Activated CD4-positive, alpha-beta T cell treated with anti-CD3 and anti-CD28 coated beads for 1 hour (primary cell): ENCODE data around the gene GALP.
"Not testable (repeated sequence)": the region's sequence is repeated elsewhere in the genome, so short reads cannot be mapped to it uniquely, and the experiment has no call there.

ENCODE experiments used
- DNase-seq: peaks from one replicate; pipeline ENCODE4 v3.0.0-alpha.2; 2020

Gene GALP

DNA sequence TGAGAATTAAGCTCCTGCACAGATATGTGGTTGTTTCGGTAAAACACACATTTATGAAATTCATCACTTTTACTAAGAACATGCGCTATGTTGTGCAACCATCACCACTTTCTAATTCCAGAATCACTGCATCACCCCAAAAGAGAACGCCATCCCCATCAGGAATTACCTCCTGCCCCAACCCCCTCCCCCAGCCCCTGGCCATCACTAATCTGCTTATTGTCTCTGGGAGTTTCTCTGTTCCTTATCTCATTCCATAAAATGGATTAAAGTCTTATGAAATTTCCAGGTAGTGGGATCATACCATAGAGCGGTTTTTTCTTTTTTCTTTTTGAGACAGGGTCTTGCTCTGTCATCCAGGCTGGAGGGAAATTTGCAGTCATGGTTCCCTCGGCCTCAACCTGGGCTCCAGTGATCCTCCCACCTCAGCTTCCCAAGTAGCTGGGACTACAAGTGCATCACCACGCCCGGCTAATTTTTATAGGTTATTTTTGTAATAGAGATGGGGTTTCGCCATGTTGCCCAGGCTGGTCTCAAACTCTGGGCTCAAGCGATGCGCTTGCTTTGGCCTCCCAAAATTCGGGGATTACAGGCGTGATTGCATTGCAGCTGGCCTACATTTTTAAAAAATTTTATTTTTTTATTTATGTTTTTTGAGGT, 18.3 kb downstream of the GALP start:
- DNase-seq = no peak

DNA sequence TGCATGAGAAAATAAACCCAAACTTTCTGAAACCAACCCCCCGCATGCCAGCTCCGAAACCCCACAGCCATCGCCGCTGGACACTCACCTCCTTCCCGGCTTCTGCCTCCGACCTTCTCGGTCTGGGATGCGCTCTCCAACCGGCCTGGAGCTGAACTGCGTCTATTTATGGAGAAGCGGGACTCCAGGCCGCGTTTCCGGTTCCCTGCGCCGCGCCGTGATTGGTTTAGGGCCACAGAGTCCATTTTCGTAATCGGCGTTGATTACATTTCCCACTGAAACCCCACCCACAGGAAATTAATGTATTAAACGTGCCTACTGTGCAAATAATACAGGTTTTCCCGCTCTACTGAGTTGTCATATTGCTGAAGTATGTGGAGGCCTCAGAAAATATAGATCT, 21.8 kb downstream of the GALP start, which contains the start of gene ZSCAN5B:
TSS of gene ZSCAN5B (minus strand) at position 138 of the 400 bp plus-strand sequence. CDS start 4,731 bp downstream, outside the sequence.
- DNase-seq = not testable (repeated sequence)

DNA sequence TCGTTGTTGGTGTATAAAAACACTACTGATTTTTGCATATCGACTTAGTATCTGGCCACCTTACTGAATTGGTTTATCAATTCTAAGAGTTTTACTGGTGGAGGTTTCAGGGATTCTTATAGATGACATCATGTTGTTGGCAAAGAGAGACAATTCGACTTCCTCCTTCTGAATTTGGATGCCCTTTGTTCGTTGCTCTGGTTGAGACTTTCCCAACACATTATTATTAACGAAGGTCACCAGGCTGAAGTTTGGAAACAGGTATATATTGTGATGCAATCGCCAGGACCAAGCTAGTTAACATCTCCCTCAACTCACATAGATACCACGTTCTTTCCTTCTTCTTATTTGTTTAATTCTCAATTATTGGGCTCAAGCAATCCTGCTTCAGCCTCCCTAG, 23.9 kb downstream of the GALP start:
- DNase-seq = no peak

DNA sequence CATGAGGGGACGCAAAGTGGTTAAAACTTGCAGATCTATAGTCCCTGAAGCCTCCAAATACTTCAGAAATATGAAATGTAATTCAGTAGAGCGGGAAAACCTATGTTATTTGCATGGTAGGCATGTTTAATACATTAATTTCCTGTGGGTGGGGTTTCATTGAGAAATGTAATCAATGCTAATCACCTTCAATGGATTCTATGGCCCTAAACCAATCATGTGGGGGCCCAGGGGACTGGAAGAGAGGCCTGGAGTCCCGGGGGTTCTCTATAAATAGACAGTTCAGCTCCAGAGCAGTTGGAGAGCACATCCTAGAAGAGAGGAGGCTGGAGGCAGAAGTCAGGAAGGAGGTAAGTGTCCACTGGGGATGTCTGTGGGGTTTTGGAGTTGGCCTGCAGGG, 26.2 kb downstream of the GALP start, which contains the start of gene ZSCAN5C:
TSS of gene ZSCAN5C (plus strand) at position 301 of the 400 bp plus-strand sequence. CDS start 3,641 bp downstream, outside the sequence.
- no peak for DNase-seq

DNA sequence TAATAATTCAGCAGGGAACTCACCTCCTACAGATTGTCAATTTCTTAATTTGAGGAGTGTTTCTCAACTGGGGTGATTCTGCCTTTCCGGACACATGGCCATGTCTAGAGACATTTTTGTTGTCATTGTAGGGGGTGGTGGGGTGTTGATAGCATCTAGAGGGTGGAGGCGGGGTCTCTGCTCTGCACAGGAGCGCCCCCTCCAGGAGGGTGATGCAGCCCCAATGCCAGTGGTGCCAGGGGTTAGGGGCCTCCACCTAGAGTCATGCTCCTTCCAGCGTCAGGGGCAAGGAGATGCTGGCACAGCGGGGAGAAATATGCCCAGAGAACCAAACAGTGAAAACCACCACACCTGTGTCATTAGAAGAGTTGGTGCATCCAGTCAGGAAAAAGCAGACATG, 31.8 kb downstream of the GALP start:
- not testable (repeated sequence) for DNase-seq

DNA sequence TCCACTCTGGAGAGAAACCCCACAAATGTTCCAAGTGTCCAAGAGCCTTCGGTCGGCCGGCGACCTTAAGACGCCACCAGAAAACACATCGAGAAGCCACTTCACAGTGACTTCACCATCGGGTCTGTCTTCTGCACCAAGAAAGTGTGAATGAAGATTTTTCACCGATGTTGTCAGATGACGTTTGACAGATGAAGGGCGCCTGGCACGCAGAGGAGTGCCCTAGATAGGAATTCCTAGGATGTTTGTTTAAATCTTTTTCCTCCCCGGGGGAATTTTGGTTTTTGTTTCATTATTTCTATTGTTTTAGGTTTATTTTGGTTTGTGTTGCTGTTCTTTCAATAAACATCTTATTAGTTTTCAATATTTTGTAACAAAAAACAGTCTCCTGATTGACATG, 33.3 kb downstream of the GALP start:
- no peak for DNase-seq

DNA sequence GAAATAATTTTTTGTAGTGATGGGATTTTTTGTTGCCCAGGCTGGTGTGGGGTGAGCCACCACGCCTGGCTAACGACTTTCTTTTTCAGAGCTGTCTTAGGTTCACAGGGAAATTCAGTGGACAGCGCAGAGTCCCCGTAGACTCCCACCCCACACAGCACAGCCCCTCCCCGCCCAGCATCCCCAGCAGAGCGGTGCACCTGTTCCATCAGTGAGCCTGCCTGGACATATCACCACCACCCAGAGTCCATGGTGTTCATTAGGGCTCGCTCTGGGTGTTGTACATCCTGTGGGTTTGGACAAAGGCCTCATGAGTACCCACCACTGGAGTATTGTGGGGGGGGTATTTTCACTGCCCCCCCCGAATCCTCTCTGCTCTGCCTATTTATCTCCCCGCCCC, 34.2 kb downstream of the GALP start:
- DNase-seq = not testable (repeated sequence)

DNA sequence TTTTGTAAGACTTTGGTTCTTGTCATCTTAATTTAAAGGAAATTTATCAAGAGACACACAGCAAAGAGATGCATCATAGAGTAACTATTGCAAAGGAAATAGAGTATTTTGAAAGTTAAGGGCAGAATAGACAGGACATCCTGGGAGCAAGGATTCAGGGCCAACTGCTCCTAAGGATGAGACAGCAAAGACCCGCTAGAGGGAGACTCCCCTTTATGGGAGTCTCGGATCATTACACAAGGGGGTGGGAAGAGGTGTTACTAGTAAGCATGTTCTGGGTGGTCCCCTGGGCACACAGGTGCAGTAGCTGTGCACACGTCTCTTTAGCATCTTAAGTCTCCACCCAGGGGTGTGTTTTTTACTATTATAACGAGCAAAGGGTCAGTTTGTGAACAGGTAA, 35.9 kb downstream of the GALP start:
- DNase-seq = no peak

DNA sequence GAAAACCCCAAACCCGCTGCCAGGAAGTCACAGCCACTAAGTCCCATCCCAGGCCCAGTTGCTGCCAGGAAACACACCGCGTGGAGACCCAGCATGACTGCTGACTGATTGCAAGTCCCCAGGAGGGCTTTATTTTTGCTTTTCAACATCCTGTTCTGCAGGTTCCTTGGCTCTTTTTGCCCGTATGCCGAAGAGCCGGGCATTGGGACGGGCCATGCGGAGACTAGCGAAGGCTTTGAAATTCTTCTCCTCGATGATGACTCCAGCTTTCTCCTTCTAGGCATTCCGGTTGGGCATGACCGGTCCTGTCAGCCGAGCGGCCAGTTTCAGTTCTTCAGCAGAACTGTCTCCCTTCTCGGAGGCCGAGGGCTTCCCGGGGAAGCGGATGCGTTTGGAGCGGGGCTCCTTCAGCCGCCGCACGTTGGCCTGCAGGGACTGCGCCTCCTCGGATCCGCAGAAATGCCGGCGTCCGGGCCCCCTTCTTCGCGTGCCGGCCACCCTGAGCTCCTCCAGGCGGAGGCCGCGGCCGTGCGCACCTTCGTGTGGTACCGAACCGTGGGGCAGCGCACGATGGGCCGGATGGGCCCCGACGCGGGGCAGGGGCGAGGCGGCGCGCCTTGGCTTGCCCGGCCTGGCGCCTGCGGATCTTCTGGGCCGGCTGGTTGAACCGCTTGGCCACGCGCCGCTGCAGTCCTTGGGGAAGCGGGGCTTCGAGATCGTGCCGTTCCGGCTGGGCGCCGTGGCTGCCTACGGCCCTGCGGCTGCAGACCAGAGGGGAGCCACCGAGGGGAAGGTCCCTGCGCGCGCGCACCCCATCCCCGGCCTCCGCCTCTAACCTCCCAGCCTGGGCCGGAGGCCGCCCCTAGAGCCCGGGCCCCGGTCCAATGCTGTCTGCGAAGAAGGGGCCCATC, 41.5 kb downstream of the GALP start:
- DNase-seq = no peak

DNA sequence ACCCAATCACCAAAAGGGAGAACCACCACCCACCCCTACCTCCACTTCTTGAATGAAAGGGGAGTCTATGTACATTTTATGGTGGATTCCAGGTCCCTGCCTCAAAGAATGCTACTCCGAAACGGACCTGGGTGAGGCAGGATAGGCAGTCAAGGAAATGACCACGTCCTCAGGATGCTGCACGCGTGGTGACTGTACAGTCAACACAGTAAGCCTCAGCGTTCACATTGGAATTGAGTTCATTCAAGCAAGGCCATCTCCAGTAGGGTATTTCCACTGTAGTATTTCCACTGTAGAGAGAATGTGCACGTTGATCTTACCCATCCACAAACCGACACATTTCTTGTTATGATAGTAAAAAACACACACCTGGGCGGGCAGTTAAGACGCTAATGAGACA, 43.2 kb downstream of the GALP start:
- DNase-seq = no peak

DNA sequence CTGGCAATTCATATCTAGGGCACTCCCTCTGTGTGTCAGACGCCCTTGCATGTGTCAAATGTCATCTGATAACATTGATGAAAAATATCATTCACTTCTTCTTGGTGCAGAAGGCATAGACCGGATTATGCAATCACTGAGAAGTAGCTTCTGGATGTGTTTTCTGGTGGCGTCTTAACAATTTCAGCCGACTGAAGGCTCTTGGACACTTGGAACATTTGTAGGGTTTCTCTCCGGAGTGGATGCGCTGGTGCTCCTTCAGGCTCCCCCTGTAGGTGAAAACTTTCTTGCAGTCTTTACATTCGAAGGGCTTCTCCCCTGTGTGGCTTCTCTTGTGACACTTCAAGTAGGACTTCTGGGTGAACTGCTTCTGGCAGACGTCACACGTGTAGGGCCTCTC, 45.6 kb downstream of the GALP start:
- not testable (repeated sequence) for DNase-seq

DNA sequence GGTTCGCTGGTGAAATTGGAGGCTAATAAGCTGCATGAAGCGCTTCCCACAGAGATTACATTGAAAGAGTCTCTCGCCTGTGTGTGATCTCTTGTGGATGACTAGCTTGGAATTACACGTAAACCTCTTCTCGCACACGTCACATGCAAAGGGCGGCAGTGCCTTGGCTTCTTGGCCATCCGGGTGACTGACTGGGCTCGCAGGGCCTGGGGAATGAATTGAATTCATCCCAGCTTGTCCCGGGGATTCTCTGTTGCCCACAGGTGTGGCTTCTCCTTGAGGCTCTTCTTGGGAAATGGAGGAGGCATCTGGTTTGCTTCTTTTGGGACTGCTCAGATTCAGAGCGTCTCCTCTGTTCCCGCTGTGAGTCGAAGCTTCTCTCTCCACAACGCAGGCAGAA, 46.0 kb downstream of the GALP start:
- DNase-seq = no peak

DNA sequence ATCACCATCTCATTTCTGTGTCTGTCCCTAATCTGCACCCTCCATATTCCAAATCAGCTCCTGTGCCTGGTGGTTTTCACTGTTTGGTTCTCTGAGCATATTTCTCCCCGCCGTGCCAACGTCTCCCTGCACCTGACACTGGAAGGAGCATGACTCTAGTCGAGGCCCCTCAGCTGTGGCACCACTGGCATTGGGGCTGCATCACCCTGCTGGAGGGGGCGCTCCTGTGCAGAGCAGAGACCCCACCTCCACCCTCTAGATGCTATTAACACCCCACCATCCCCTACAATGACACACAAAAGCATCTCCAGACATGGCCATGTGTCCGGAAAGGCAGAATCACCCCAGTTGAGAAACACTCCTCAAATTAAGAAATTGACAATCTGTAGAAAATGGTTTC, 47.1 kb downstream of the GALP start:
- DNase-seq = no peak

DNA sequence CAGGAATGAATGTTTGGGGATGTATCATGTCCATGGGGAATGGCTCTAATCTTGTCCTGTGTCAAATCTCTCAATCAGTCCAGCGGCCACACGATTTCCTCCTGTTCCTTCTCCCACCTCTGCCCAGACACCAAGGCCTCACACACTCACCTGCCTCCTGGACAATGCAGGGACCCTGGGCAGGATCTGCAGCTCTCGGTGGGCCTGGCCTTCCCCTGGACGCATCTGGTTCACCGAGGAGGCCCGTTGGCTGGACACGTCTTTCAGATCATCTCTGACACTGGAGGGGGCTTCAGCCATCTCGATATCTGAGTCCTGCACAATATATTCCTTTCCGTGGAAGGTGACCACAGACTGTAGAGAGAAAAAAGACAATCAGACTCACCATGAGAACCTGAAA, 47.7 kb downstream of the GALP start:
- DNase-seq = no peak
